ENCODE measurements around the gene PSME4.
A peak's percentile ranks its signal among the peaks of the same experiment; 100 is the strongest.

DNA sequence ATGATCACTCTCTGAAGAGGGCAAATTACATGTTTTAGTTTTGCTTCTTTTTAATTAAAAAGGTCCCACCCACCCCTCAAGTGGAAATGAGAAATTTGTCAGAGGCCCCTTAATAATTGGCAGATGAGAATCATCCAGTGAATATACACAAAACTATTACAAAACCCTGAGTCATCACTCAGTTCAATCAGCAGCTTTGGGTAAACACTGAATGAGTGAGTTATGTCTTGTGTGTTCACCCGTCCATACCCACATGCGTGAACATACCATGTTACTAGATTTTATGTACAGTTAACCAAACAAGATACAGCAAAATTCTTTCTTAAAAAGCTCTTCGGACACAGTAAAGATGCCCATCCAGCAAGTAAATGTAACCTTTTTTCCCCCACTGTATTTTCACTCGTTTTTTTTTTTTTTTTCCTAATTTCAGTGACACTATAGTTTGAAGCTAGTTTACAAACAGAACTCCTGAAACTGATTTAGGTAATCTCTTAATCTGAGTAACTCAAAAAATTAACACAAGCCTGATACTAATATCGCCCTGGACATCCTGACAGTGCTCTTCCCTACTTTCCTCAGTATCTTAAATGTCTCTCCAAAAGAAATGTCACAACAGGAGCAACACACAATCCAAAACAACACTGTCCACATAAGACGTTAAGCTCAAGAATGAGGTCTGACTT is 1.4 kb downstream of the PSME4 start:
- TF ChIP-seq SP1 (IDR thresholded peaks at IDR 0.05) (no peak), ARNT (IDR thresholded peaks at IDR 0.05) (no peak), HDGF (IDR thresholded peaks at IDR 0.05; ENCODE audit: borderline replicate concordance) (no peak), FOXM1 (IDR thresholded peaks at IDR 0.05; ENCODE audit: borderline replicate concordance) (no peak), ELF4 (IDR thresholded peaks at IDR 0.05) (no peak), TARDBP (IDR thresholded peaks at IDR 0.05) (no peak), BHLHE40 (IDR thresholded peaks at IDR 0.05; ENCODE audit: borderline replicate concordance) (no peak), SUZ12 (IDR thresholded peaks at IDR 0.05) (no peak), FOXA1 (IDR thresholded peaks at IDR 0.05) (no peak), LEF1 (IDR thresholded peaks at IDR 0.05; ENCODE audit: borderline replicate concordance) (no peak)
- TF ChIP-seq, protein P1, sequence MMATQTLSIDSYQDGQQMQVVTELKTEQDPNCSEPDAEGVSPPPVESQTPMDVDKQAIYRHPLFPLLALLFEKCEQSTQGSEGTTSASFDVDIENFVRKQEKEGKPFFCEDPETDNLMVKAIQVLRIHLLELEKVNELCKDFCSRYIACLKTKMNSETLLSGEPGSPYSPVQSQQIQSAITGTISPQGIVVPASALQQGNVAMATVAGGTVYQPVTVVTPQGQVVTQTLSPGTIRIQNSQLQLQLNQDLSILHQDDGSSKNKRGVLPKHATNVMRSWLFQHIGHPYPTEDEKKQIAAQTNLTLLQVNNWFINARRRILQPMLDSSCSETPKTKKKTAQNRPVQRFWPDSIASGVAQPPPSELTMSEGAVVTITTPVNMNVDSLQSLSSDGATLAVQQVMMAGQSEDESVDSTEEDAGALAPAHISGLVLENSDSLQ (IDR thresholded peaks at IDR 0.05): peak; percentile 70
